NCI-H2171 (cell line): ENCODE data around the gene NT5E.
"Not testable (repeated sequence)": the region's sequence is repeated elsewhere in the genome, so short reads cannot be mapped to it uniquely, and the experiment has no call there.

ENCODE experiments used
- DNase-seq: peaks from one replicate; lab custom pipeline; 2025; lab: John Stamatoyannopoulos, UW

NT5E gene

GRCh38 chr6:85493389-85493788, 43.5 kb downstream of the NT5E start:
- no peak for DNase-seq

- DNase-seq: no peak
Observed at GRCh38 chr6:85494547-85495536, 45.0 kb downstream of the NT5E start.

- no peak for DNase-seq
Observed at GRCh38 chr6:85496009-85496579, 46.2 kb downstream of the NT5E start.

- DNase-seq: no peak
Observed at GRCh38 chr6:85496856-85497255, 47.0 kb downstream of the NT5E start.

- DNase-seq: no peak
Observed at GRCh38 chr6:85498596-85499258, 48.8 kb downstream of the NT5E start.

GRCh38 chr6:85506441-85507093, 56.7 kb downstream of the NT5E start:
- no peak for DNase-seq

- no peak for DNase-seq
Observed at GRCh38 chr6:85516168-85516567, 66.3 kb downstream of the NT5E start.

GRCh38 chr6:85524281-85524680, 74.4 kb downstream of the NT5E start:
- DNase-seq: not testable (repeated sequence)

- no peak for DNase-seq
Observed at GRCh38 chr6:85537055-85537494, 87.2 kb downstream of the NT5E start.

GRCh38 chr6:85544776-85545175, 94.9 kb downstream of the NT5E start:
- no peak for DNase-seq
